H9 (cell line): ENCODE measurements around the gene HOXD10. TPM values are rescaled to one million over a fixed set of nuclear protein-coding genes. Genes with fewer than 3 reads are reported as not detected.

ENCODE experiments used
- DNase-seq: peaks from one replicate; pipeline ENCODE4 v3.0.0-alpha.2; 2017
- H2AFZ ChIP-seq: one replicate; pipeline ENCODE4 v1.6.1; 2013; ENCODE audit warnings: mild to moderate bottlenecking, low read length, control low read depth, moderate library complexity
- H2AK5ac ChIP-seq: 2 replicates; pipeline ENCODE4 v1.6.1; 2013; ENCODE audit warnings: low read length, control low read depth, mixed read lengths; ENCODE audit not compliant: insufficient read length
- H2BK120ac ChIP-seq: one replicate; pipeline ENCODE4 v1.6.1; 2013; ENCODE audit warnings: low read depth, mild to moderate bottlenecking, low read length, control low read depth, inconsistent platforms; ENCODE audit not compliant: poor library complexity, severe bottlenecking
- H2BK12ac ChIP-seq: 2 replicates; pipeline ENCODE4 v1.6.1; 2013; ENCODE audit warnings: low read length, control low read depth, mixed read lengths, low read depth; ENCODE audit not compliant: insufficient read length
- H2BK15ac ChIP-seq: 2 replicates; pipeline ENCODE4 v1.6.1; 2013; ENCODE audit warnings: low read depth, low read length, control low read depth
- H2BK20ac ChIP-seq: one replicate; pipeline ENCODE4 v1.6.1; 2013; ENCODE audit warnings: low read depth, mild to moderate bottlenecking, low read length, control low read depth, inconsistent platforms; ENCODE audit not compliant: poor library complexity, severe bottlenecking
- H2BK5ac ChIP-seq: 2 replicates; pipeline ENCODE4 v1.6.1; 2013; ENCODE audit warnings: low read length, control low read depth, mixed read lengths; ENCODE audit not compliant: insufficient read length
- H3K14ac ChIP-seq: 2 replicates; pipeline ENCODE4 v1.6.1; 2013; ENCODE audit warnings: low read length, control low read depth; ENCODE audit not compliant: insufficient read depth
- H3K18ac ChIP-seq: 2 replicates; pipeline ENCODE4 v1.6.1; 2013; ENCODE audit warnings: low read depth, mild to moderate bottlenecking, mixed read lengths, low read length, control low read depth; ENCODE audit not compliant: insufficient read length
- H3K23ac ChIP-seq: 2 replicates; pipeline ENCODE4 v1.6.1; 2013; ENCODE audit warnings: low read length, control low read depth, mixed read lengths, low read depth; ENCODE audit not compliant: insufficient read length
- H3K23me2 ChIP-seq: 2 replicates; pipeline ENCODE4 v1.6.1; 2013; ENCODE audit warnings: low read depth, mild to moderate bottlenecking, mixed read lengths, low read length, control low read depth; ENCODE audit not compliant: insufficient read length, poor library complexity, severe bottlenecking
- H3K27ac ChIP-seq: 2 replicates; pipeline ENCODE4 v1.5.1; 2013; ENCODE audit warnings: low read length, control low read depth, mixed read lengths, low read depth; ENCODE audit not compliant: insufficient read length
- H3K27me3 ChIP-seq: 2 replicates; pipeline ENCODE4 v1.6.1; 2013; ENCODE audit warnings: low read length, control low read depth, inconsistent platforms; ENCODE audit not compliant: insufficient read depth
- H3K4ac ChIP-seq: 2 replicates; pipeline ENCODE4 v1.6.1; 2013; ENCODE audit warnings: low read depth, mild to moderate bottlenecking, control low read depth, inconsistent platforms, low read length, moderate library complexity
- H3K4me1 ChIP-seq: 2 replicates; pipeline ENCODE4 v1.6.1; 2013; ENCODE audit warnings: low read length, control low read depth, inconsistent platforms; ENCODE audit not compliant: insufficient read depth
- H3K4me2 ChIP-seq: 2 replicates; pipeline ENCODE4 v1.6.1; 2013; ENCODE audit warnings: low read length, control low read depth, mixed read lengths; ENCODE audit not compliant: insufficient read length, insufficient read depth
- H3K56ac ChIP-seq: 2 replicates; pipeline ENCODE4 v1.6.1; 2013; ENCODE audit warnings: low read depth, mild to moderate bottlenecking, mixed read lengths, low read length, control low read depth; ENCODE audit not compliant: insufficient read length
- H3K79me1 ChIP-seq: 2 replicates; pipeline ENCODE4 v1.6.1; 2013; ENCODE audit warnings: low read depth, mild to moderate bottlenecking, moderate library complexity, low read length, control low read depth, inconsistent platforms; ENCODE audit not compliant: insufficient read depth, poor library complexity, severe bottlenecking
- H3K79me2 ChIP-seq: 2 replicates; pipeline ENCODE4 v1.6.1; 2013; ENCODE audit warnings: low read length, control low read depth, inconsistent platforms; ENCODE audit not compliant: insufficient read depth
- H3K9ac ChIP-seq: 2 replicates; pipeline ENCODE4 v1.6.1; 2013; ENCODE audit warnings: low read length, control low read depth, mixed read lengths; ENCODE audit not compliant: insufficient read length; ENCODE audit errors: extremely low read depth
- H3K9me3 ChIP-seq: one replicate; pipeline ENCODE4 v1.6.1; 2013; ENCODE audit warnings: low read depth, low read length, inconsistent platforms; ENCODE audit not compliant: control insufficient read depth
- H3T11ph ChIP-seq: one replicate; pipeline ENCODE4 v1.6.1; 2013; ENCODE audit warnings: mild to moderate bottlenecking, low read length, control low read depth, inconsistent platforms
- H4K20me1 ChIP-seq: one replicate; pipeline ENCODE4 v1.6.1; 2013; ENCODE audit not compliant: control insufficient read depth, insufficient read length, insufficient read depth
- H4K5ac ChIP-seq: 2 replicates; pipeline ENCODE4 v1.6.1; 2013; ENCODE audit warnings: low read depth, mild to moderate bottlenecking, mixed read lengths, low read length, control low read depth; ENCODE audit not compliant: insufficient read length
- H4K8ac ChIP-seq: replicated peaks from 2 replicates; pipeline ENCODE4 v1.6.1; 2013; ENCODE audit warnings: low read length, control low read depth, mixed read lengths, low read depth; ENCODE audit not compliant: insufficient read length
- H4K91ac ChIP-seq: 2 replicates; pipeline ENCODE4 v1.6.1; 2013; ENCODE audit warnings: low read depth, mild to moderate bottlenecking, moderate library complexity, mixed read lengths, low read length, control low read depth; ENCODE audit not compliant: insufficient read length
- H3K27ac Mint-ChIP-seq, 3 experiments: 2 replicates in 2 of 3; 3 replicates in 1 of 3; pipeline ENCODE4 v1.8.0; 2020 to 2021; ENCODE audit warnings: mixed read lengths in 3 of 3, mild to moderate bottlenecking in 1 of 3, moderate library complexity in 1 of 3
- H3K27me3 Mint-ChIP-seq: 2 replicates; pipeline ENCODE4 v1.8.0; 2021; ENCODE audit warnings: low read depth, mild to moderate bottlenecking, moderate library complexity, mixed read lengths
- H3K36me3 Mint-ChIP-seq, 3 experiments: 2 replicates in 2 of 3; 3 replicates in 1 of 3; pipeline ENCODE4 v1.8.0; 2020 to 2021; ENCODE audit warnings: low read depth in 3 of 3, mixed read lengths in 3 of 3; ENCODE audit not compliant: insufficient read depth in 1 of 3
- H3K4me1 Mint-ChIP-seq, 2 experiments: 2 replicates each; pipeline ENCODE4 v1.8.0; 2020; ENCODE audit warnings: mixed read lengths in 2 of 2
- H3K4me3 Mint-ChIP-seq, 2 experiments: 2 replicates in 1 of 2; 3 replicates in 1 of 2; pipeline ENCODE4 v1.8.0; 2020 to 2021; ENCODE audit warnings: mild to moderate bottlenecking in 2 of 2, mixed read lengths in 2 of 2, moderate library complexity in 1 of 2
- H3K9me3 Mint-ChIP-seq, 2 experiments: 2 replicates in 1 of 2; 3 replicates in 1 of 2; pipeline ENCODE4 v1.8.0; 2020; ENCODE audit warnings: mild to moderate bottlenecking in 2 of 2, mixed read lengths in 2 of 2, moderate library complexity in 1 of 2
- CTCF ChIP-seq: fragments of 200-600 bp; sonication (generic); conservative IDR thresholded peaks from 3 replicates; pipeline ENCODE4 v1.8.0; 2021; ENCODE audit warnings: antibody characterized with exemption, mild to moderate bottlenecking
- WGBS: extraction: QIAGEN DNeasy Blood & Tissue Kit; methylation state at CpG from one replicate; pipeline ENCODE4 v1.1.7; 2013; ENCODE audit warnings: missing lambda C conversion rate, low lambda C conversion rate, mixed read lengths; ENCODE audit not compliant: insufficient read length; ENCODE audit errors: extremely low coverage; 5-methylcytosine and 5-hydroxymethylcytosine counted together
- total RNA-seq: library from RNA; stranded (reverse); gene quantifications from 2 replicates; pipeline ENCODE4 v1.2.1, GENCODE V29; 2021

HOXD10 gene
- total RNA-seq, 1 experiment from 2014 or later: not detected

- Histone ChIP-seq H4K91ac (no peak overlapping the region), H4K20me1 (no peaks in the 10 kb centered on the region), H3K18ac (no peak overlapping the region), H2BK120ac (no peak overlapping the region), H2BK15ac (no peak overlapping the region), H3K4ac (no peak overlapping the region), H2AFZ (no peak overlapping the region), H3K9ac (no peak overlapping the region), H3K27me3 (peaks cover 99% of the 10 kb centered on the region), H3K56ac (no peak overlapping the region), H3K79me2 (no peaks in the 10 kb centered on the region), H3K4me1 (no peaks in the 10 kb centered on the region), H2BK20ac (no peak overlapping the region), H2BK12ac (no peak overlapping the region), H3K27ac (no peak overlapping the region), H3K14ac (no peak overlapping the region), H2AK5ac (no peak overlapping the region), H2BK5ac (no peak overlapping the region), H3K79me1 (no peaks in the 10 kb centered on the region), H3T11ph (no peak overlapping the region), H3K9me3 (no peaks in the 10 kb centered on the region), H3K4me2 (no peak overlapping the region), H3K23ac (no peak overlapping the region), H4K8ac (no peak overlapping the region), H3K23me2 (no peaks in the 10 kb centered on the region), H4K5ac (no peak overlapping the region)
- Mint-ChIP-seq H3K4me1 (peaks cover 11 to 33% of the 10 kb centered on the region in 2 experiments; a peak in 3 of 4 replicates), H3K9me3 (peaks cover 5 to 7% of the 10 kb centered on the region in 2 experiments; a peak in 4 of 5 replicates), H3K4me3 (no peak overlapping the region; a peak in 1 of 5 replicates), H3K27ac (no peak overlapping the region; a peak in 1 of 7 replicates), H3K36me3 (peaks cover 0 to 4% (median 0%) of the 10 kb centered on the region in 3 experiments; a peak in 1 of 7 replicates), H3K27me3 (peaks cover 100% of the 10 kb centered on the region)
- TF ChIP-seq CTCF: no peak
- no peak for DNase-seq
- no CpG with 5 or more reads among the region's 5 CpGs for WGBS
Observed at GRCh38 chr2:176072292-176072669, 44.3 kb upstream of the HOXD10 start.
